ENCODE data around the gene DEFB131B. TPM values are rescaled to one million over a fixed set of nuclear protein-coding genes. Genes with fewer than 3 reads are reported as not detected.
"Not testable (repeated sequence)": the region's sequence is repeated elsewhere in the genome, so short reads cannot be mapped to it uniquely, and the experiment has no call there.

Gene DEFB131B
- total and polyA plus RNA-seq, 9 donors: not detected

- H3K9me3 ChIP-seq; DNase-seq; H3K4me3 ChIP-seq; H3K27me3 ChIP-seq; H3K4me1 ChIP-seq (ENCODE audit: insufficient read depth); H3K36me3 ChIP-seq; intact Hi-C loops (cut with DNase I); H3K27ac ChIP-seq: not testable (repeated sequence)
- WGBS, 3 donors: 77 to 93% (median 85%) methylated on average over 1 of the region's 1 CpG
These were observed 11.0 kb upstream of the DEFB131B start for GRCh38 chr11:71867209-71867608.

- H3K9me3 ChIP-seq; DNase-seq; H3K4me1 ChIP-seq (ENCODE audit: insufficient read depth); H3K27ac ChIP-seq; H3K36me3 ChIP-seq; intact Hi-C loops (cut with DNase I); H3K27me3 ChIP-seq; H3K4me3 ChIP-seq: not testable (repeated sequence)
- whole genome bisulfite sequencing, 3 donors: 91 to 95% (median 94%) methylated on average over 3 of the region's 3 CpGs
These were observed 8.3 kb upstream of the DEFB131B start for GRCh38 chr11:71869931-71870330.

- H3K36me3 ChIP-seq; DNase-seq; H3K4me3 ChIP-seq; H3K4me1 ChIP-seq (ENCODE audit: insufficient read depth); intact Hi-C loops (cut with DNase I); H3K9me3 ChIP-seq; H3K27ac ChIP-seq; H3K27me3 ChIP-seq: not testable (repeated sequence)
These were observed 7.6 kb upstream of the DEFB131B start for GRCh38 chr11:71870661-71871060.

GRCh38 chr11:71876262-71876661 lies 2.0 kb upstream of the DEFB131B start:
- H3K36me3 ChIP-seq; DNase-seq; H3K4me3 ChIP-seq; H3K27me3 ChIP-seq; H3K4me1 ChIP-seq (ENCODE audit: insufficient read depth); intact Hi-C loops (cut with DNase I); H3K27ac ChIP-seq; H3K9me3 ChIP-seq: not testable (repeated sequence)
- 54 to 61% (median 58%) methylated on average over 2 of the region's 2 CpGs for WGBS, 3 donors

- H3K4me3 ChIP-seq; H3K4me1 ChIP-seq (ENCODE audit: insufficient read depth); intact Hi-C loops (cut with DNase I); H3K27me3 ChIP-seq; H3K36me3 ChIP-seq; H3K27ac ChIP-seq; H3K9me3 ChIP-seq; DNase-seq: not testable (repeated sequence)
- 96 to 97% (median 97%) methylated on average over 12 of the region's 12 CpGs for WGBS, 3 donors
These were observed 7.6 kb downstream of the DEFB131B start for GRCh38 chr11:71885806-71886205.

- H3K27me3 ChIP-seq; H3K9me3 ChIP-seq; H3K27ac ChIP-seq; DNase-seq; H3K4me1 ChIP-seq (ENCODE audit: insufficient read depth); H3K36me3 ChIP-seq; H3K4me3 ChIP-seq; intact Hi-C loops (cut with DNase I): not testable (repeated sequence)
- 94 to 95% (median 94%) methylated on average over 14 of the region's 14 CpGs for WGBS, 3 donors
These were observed 10.2 kb downstream of the DEFB131B start for GRCh38 chr11:71888335-71889010.

- H3K4me1 ChIP-seq (ENCODE audit: insufficient read depth); intact Hi-C loops (cut with DNase I); H3K9me3 ChIP-seq; H3K36me3 ChIP-seq; H3K4me3 ChIP-seq; H3K27me3 ChIP-seq; H3K27ac ChIP-seq; DNase-seq: not testable (repeated sequence)
- 93 to 95% (median 94%) methylated on average over 14 of the region's 14 CpGs for WGBS, 3 donors
These were observed 11.1 kb downstream of the DEFB131B start for GRCh38 chr11:71889181-71889872.

GRCh38 chr11:71895961-71896360 lies 17.7 kb downstream of the DEFB131B start:
- no peak for DNase-seq
- 95 to 96% (median 96%) methylated on average over 12 of the region's 12 CpGs for WGBS, 3 donors
- TF ChIP-seq POLR2A (IDR thresholded peaks at IDR 0.05): no peak
- no peak for TF ChIP-seq EP300 (IDR thresholded peaks at IDR 0.05)
- TF ChIP-seq CTCF (IDR thresholded peaks at IDR 0.05): no peak

GRCh38 chr11:71901137-71901536 lies 22.9 kb downstream of the DEFB131B start:
- H3K9me3 ChIP-seq; intact Hi-C loops (cut with DNase I); DNase-seq; H3K4me1 ChIP-seq (ENCODE audit: insufficient read depth); H3K27me3 ChIP-seq; H3K36me3 ChIP-seq; H3K4me3 ChIP-seq; H3K27ac ChIP-seq: not testable (repeated sequence)
- WGBS, 3 donors: 63 to 74% (median 64%) methylated on average over 14 of the region's 14 CpGs

More at GRCh38 chr11:71895961-71896360, 17.7 kb downstream of the DEFB131B start:
- no peak overlapping the region for H3K4me3 ChIP-seq
- no peaks in the 10 kb centered on the region for H3K36me3 ChIP-seq
- no peak overlapping the region for H3K27ac ChIP-seq
- no peaks in the 10 kb centered on the region for H3K4me1 ChIP-seq (ENCODE audit: insufficient read depth)
- H3K9me3 ChIP-seq: no peaks in the 10 kb centered on the region
- intact Hi-C loops (cut with DNase I): no loop called here
- no peaks in the 10 kb centered on the region for H3K27me3 ChIP-seq
